Keratinocyte (primary cell): ENCODE measurements around the gene SKAP1. TPM values are rescaled to one million over a fixed set of nuclear protein-coding genes. Genes with fewer than 3 reads are reported as not detected.

Source experiments
- DNase-seq: peaks from one replicate; pipeline ENCODE4 v3.0.0-alpha.2; 2011; ENCODE audit warnings: low read depth, missing footprints, low spot score
- FAIRE-seq: peaks from 2 replicates; lab custom pipeline; 2011; peaks lifted over from hg19 to GRCh38; lab: Jason Lieb, UNC
- H2AFZ ChIP-seq: 2 replicates; pipeline ENCODE4 v1.6.0; 2012; ENCODE audit warnings: low read length, control low read depth, inconsistent platforms; ENCODE audit not compliant: control insufficient read depth
- H3K27ac ChIP-seq: 2 replicates; pipeline ENCODE4 v1.5.1; 2011; ENCODE audit warnings: low read length; ENCODE audit not compliant: control insufficient read depth, insufficient read depth
- H3K27me3 ChIP-seq: 3 replicates; pipeline ENCODE4 v1.6.0; 2011; ENCODE audit warnings: low read length; ENCODE audit not compliant: control insufficient read depth, insufficient read depth; ENCODE audit errors: extremely low read depth
- H3K36me3 ChIP-seq, 2 experiments: 2 replicates in 1 of 2; 3 replicates in 1 of 2; pipeline ENCODE4 v1.5.1; 2011; ENCODE audit warnings: low read length in 2 of 2, mild to moderate bottlenecking in 1 of 2; ENCODE audit not compliant: control insufficient read depth in 2 of 2, insufficient read depth in 2 of 2; ENCODE audit errors: extremely low read depth in 1 of 2
- H3K4me1 ChIP-seq: 3 replicates; pipeline ENCODE4 v1.5.1; 2011; ENCODE audit warnings: low read length; ENCODE audit not compliant: control insufficient read depth, insufficient read depth; ENCODE audit errors: extremely low read depth
- H3K4me2 ChIP-seq: 3 replicates; pipeline ENCODE4 v1.6.0; 2011; ENCODE audit warnings: low read depth, low read length; ENCODE audit not compliant: control insufficient read depth, insufficient read depth; ENCODE audit errors: extremely low read depth
- H3K4me3 ChIP-seq, 3 experiments: fragments of 200-600 bp in 1 of 3; sonication (generic) in 1 of 3; 2 replicates in 2 of 3; 3 replicates in 1 of 3; pipeline ENCODE4 v1.5.1; 2011 to 2016; ENCODE audit warnings: low read length in 3 of 3, mild to moderate bottlenecking in 3 of 3, control low read depth in 2 of 3, inconsistent platforms in 1 of 3, low read depth in 1 of 3, mixed read lengths in 1 of 3, mixed run types in 1 of 3, moderate library complexity in 1 of 3; ENCODE audit not compliant: control insufficient read depth in 2 of 3, insufficient read depth in 2 of 3; ENCODE audit errors: extremely low read depth in 1 of 3
- H3K79me2 ChIP-seq: 2 replicates; pipeline ENCODE4 v1.6.0; 2012; ENCODE audit warnings: low read length; ENCODE audit not compliant: control insufficient read depth, insufficient read depth
- H3K9ac ChIP-seq: 3 replicates; pipeline ENCODE4 v1.6.0; 2011; ENCODE audit warnings: low read length; ENCODE audit not compliant: control insufficient read depth, insufficient read depth; ENCODE audit errors: extremely low read depth
- H3K9me1 ChIP-seq: 3 replicates; pipeline ENCODE4 v1.6.0; 2011; ENCODE audit warnings: low read length; ENCODE audit not compliant: control insufficient read depth, insufficient read depth; ENCODE audit errors: extremely low read depth
- H3K9me3 ChIP-seq: 2 replicates; pipeline ENCODE4 v1.5.1; 2012; ENCODE audit warnings: low read depth, low read length; ENCODE audit not compliant: control insufficient read depth
- H4K20me1 ChIP-seq: 3 replicates; pipeline ENCODE4 v1.6.0; 2011; ENCODE audit warnings: low read length; ENCODE audit not compliant: control insufficient read depth, insufficient read depth; ENCODE audit errors: extremely low read depth
- CTCF ChIP-seq, 3 experiments: IDR thresholded peaks in 1 of 3; conservative IDR thresholded peaks in 1 of 3; optimal IDR thresholded peaks in 1 of 3; 2 replicates in 2 of 3; 3 replicates in 1 of 3; pipeline versions ENCODE3 to v1.5.1; 2011; ENCODE audit warnings: low read length in 3 of 3, mild to moderate bottlenecking in 3 of 3, moderate library complexity in 2 of 3, control low read depth in 1 of 3, inconsistent platforms in 1 of 3; ENCODE audit not compliant: insufficient read depth in 2 of 3; ENCODE audit errors: extremely low read depth in 1 of 3
- EZH2 ChIP-seq: IDR thresholded peaks from one replicate; pipeline ENCODE4 v1.6.1; 2012; ENCODE audit warnings: inconsistent platforms, mild to moderate bottlenecking, low read length, moderate library complexity
- dilution Hi-C: fragments of 300-500 bp; cut with MboI; formaldehyde crosslinking; loops from one replicate; pipeline ENCODE4 v1.7.0; 2020; ENCODE audit warnings: low sequenced_read_pairs; ENCODE audit not compliant: extremely low pct_ligation_motif_present
- polyA plus RNA-seq, 5 experiments: library from polyadenylated mRNA; depleted of rRNA in 3 of 5; stranded (reverse) in 3 of 5; stranded (forward) in 1 of 5; unstranded in 1 of 5; fragments of >200 nt; gene quantifications; 1 replicate in 1 of 5; 2 replicates in 3 of 5; 3 replicates in 1 of 5; pipeline versions ENCODE4 v1.2.1 to v1.2.3, GENCODE V29; 2011 to 2012; ENCODE audit warnings: missing spikeins in 2 of 5, low read depth in 1 of 5, low replicate concordance in 1 of 5

Gene SKAP1
- polyA plus RNA-seq, 1 donor (not counting 4 experiments of a cell fraction or from before 2014, with no cell fraction given), result not detected

GRCh38 chr17:48472411-48473281, 42.6 kb upstream of the SKAP1 start:
- TF ChIP-seq EZH2, result no peak
- dilution Hi-C loops, result no loop called here
- Histone ChIP-seq H3K9me1 (no peaks in the 10 kb centered on the region), H4K20me1 (no peaks in the 10 kb centered on the region), H2AFZ (peak overlapping the region; percentile 19), H3K4me3 (no peak overlapping the region), H3K27me3 (no peaks in the 10 kb centered on the region), H3K4me2 (peak overlapping the region; percentile 45), H3K27ac (peak overlapping the region; percentile 65), H3K4me1 (peaks cover 17% of the 10 kb centered on the region), H3K36me3 (no peaks in the 10 kb centered on the region), H3K9ac (peak overlapping the region; percentile 17), H3K79me2 (no peaks in the 10 kb centered on the region), H3K9me3 (no peaks in the 10 kb centered on the region)
- peak; percentile 80 for DNase-seq
- peak; percentile 73 for FAIRE-seq

GRCh38 chr17:48471817-48472410, 41.9 kb upstream of the SKAP1 start:
- Histone ChIP-seq H4K20me1 (no peaks in the 10 kb centered on the region), H3K27ac (peak overlapping the region; percentile 65), H3K79me2 (no peaks in the 10 kb centered on the region), H3K9me1 (no peaks in the 10 kb centered on the region), H3K9ac (no peak overlapping the region), H3K36me3 (no peaks in the 10 kb centered on the region), H3K4me3 (no peak overlapping the region), H2AFZ (no peak overlapping the region), H3K4me1 (peaks cover 17% of the 10 kb centered on the region), H3K27me3 (no peaks in the 10 kb centered on the region), H3K9me3 (no peaks in the 10 kb centered on the region), H3K4me2 (peak overlapping the region; percentile 45)
- FAIRE-seq, result no peak
- DNase-seq, result peak; percentile 58
- TF ChIP-seq CTCF (optimal IDR thresholded peaks at IDR 0.05 in 1 of 3, IDR thresholded peaks at IDR 0.05 in 1 of 3, conservative IDR thresholded peaks at IDR 0.05 in 1 of 3; ENCODE audit: extremely low read depth in 1 of 3, insufficient read depth in 2 of 3, low read length in 3 of 3) (no peak), EZH2 (no peak)
- dilution Hi-C loops, result no loop called here
